GM18508 (cell line): ENCODE results near the gene DUOXA2.

Experiments used
- ATAC-seq: cut with Tn5 transposase; IDR thresholded peaks from one replicate; pipeline ENCODE4 v1.9.1; 2021; ENCODE audit warnings: moderate number of reproducible peaks; ENCODE audit not compliant: insufficient read depth, unreplicated experiment

Gene DUOXA2

GRCh38 chr15:45151998-45152828 is 38.1 kb downstream of the DUOXA2 start:
- ATAC-seq = no peak

GRCh38 chr15:45155739-45156138 is 41.6 kb downstream of the DUOXA2 start:
- no peak for ATAC-seq

GRCh38 chr15:45156744-45157455 is 42.8 kb downstream of the DUOXA2 start:
- no peak for ATAC-seq

- ATAC-seq = no peak
Observed at GRCh38 chr15:45157974-45158373, 43.8 kb downstream of the DUOXA2 start.

GRCh38 chr15:45161666-45162065 is 47.5 kb downstream of the DUOXA2 start:
- no peak for ATAC-seq

- ATAC-seq = no peak
Observed at GRCh38 chr15:45162771-45163507, 48.8 kb downstream of the DUOXA2 start.

GRCh38 chr15:45163508-45163856 is 49.4 kb downstream of the DUOXA2 start:
- no peak for ATAC-seq

GRCh38 chr15:45164914-45165313 is 50.8 kb downstream of the DUOXA2 start:
- ATAC-seq = no peak

- ATAC-seq = no peak
Observed at GRCh38 chr15:45165536-45165935, 51.4 kb downstream of the DUOXA2 start.

GRCh38 chr15:45166834-45167630 is 52.9 kb downstream of the DUOXA2 start:
- ATAC-seq = peak; percentile 86

- no peak for ATAC-seq
Observed at GRCh38 chr15:45167631-45168205, 53.6 kb downstream of the DUOXA2 start.
